ENCODE measurements around the gene DLST.

Gene DLST

GRCh38 chr14:74891870-74892269 is 10.2 kb downstream of the DLST start:
- TF ChIP-seq GLIS3 (CRISPR knock-in tag; IDR thresholded peaks at IDR 0.05) (no peak), ISL1 (CRISPR knock-in tag; IDR thresholded peaks at IDR 0.05) (no peak), OSR1 (CRISPR knock-in tag; IDR thresholded peaks at IDR 0.05) (no peak), TCF4 (CRISPR knock-in tag; IDR thresholded peaks at IDR 0.05; ENCODE audit: borderline replicate concordance) (no peak), RARB (CRISPR knock-in tag; IDR thresholded peaks at IDR 0.05) (no peak), ESRRG (CRISPR knock-in tag; IDR thresholded peaks at IDR 0.05) (no peak), ZC3H10 (CRISPR knock-in tag; IDR thresholded peaks at IDR 0.05) (no peak), POU6F1 (CRISPR knock-in tag; IDR thresholded peaks at IDR 0.05; ENCODE audit: borderline replicate concordance, low read depth) (no peak), TOX (CRISPR knock-in tag; IDR thresholded peaks at IDR 0.05; ENCODE audit: borderline replicate concordance) (no peak), PPARA (CRISPR knock-in tag; IDR thresholded peaks at IDR 0.05; ENCODE audit: borderline replicate concordance) (no peak), ZNF8 (CRISPR knock-in tag; IDR thresholded peaks at IDR 0.05) (no peak), SNAI2 (CRISPR knock-in tag; IDR thresholded peaks at IDR 0.05) (no peak), BACH2 (CRISPR knock-in tag; IDR thresholded peaks at IDR 0.05; ENCODE audit: borderline replicate concordance) (no peak), ZFP3 (CRISPR knock-in tag; IDR thresholded peaks at IDR 0.05) (no peak)
- TF ChIP-seq, protein P1, sequence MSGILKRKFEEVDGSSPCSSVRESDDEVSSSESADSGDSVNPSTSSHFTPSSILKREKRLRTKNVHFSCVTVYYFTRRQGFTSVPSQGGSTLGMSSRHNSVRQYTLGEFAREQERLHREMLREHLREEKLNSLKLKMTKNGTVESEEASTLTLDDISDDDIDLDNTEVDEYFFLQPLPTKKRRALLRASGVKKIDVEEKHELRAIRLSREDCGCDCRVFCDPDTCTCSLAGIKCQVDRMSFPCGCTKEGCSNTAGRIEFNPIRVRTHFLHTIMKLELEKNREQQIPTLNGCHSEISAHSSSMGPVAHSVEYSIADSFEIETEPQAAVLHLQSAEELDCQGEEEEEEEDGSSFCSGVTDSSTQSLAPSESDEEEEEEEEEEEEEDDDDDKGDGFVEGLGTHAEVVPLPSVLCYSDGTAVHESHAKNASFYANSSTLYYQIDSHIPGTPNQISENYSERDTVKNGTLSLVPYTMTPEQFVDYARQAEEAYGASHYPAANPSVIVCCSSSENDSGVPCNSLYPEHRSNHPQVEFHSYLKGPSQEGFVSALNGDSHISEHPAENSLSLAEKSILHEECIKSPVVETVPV (CRISPR knock-in tag; IDR thresholded peaks at IDR 0.05) = no peak
- TF ChIP-seq, protein P2, sequence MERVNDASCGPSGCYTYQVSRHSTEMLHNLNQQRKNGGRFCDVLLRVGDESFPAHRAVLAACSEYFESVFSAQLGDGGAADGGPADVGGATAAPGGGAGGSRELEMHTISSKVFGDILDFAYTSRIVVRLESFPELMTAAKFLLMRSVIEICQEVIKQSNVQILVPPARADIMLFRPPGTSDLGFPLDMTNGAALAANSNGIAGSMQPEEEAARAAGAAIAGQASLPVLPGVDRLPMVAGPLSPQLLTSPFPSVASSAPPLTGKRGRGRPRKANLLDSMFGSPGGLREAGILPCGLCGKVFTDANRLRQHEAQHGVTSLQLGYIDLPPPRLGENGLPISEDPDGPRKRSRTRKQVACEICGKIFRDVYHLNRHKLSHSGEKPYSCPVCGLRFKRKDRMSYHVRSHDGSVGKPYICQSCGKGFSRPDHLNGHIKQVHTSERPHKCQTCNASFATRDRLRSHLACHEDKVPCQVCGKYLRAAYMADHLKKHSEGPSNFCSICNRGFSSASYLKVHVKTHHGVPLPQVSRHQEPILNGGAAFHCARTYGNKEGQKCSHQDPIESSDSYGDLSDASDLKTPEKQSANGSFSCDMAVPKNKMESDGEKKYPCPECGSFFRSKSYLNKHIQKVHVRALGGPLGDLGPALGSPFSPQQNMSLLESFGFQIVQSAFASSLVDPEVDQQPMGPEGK (CRISPR knock-in tag; IDR thresholded peaks at IDR 0.05; ENCODE audit: borderline replicate concordance) = no peak
- TF ChIP-seq, protein P3, sequence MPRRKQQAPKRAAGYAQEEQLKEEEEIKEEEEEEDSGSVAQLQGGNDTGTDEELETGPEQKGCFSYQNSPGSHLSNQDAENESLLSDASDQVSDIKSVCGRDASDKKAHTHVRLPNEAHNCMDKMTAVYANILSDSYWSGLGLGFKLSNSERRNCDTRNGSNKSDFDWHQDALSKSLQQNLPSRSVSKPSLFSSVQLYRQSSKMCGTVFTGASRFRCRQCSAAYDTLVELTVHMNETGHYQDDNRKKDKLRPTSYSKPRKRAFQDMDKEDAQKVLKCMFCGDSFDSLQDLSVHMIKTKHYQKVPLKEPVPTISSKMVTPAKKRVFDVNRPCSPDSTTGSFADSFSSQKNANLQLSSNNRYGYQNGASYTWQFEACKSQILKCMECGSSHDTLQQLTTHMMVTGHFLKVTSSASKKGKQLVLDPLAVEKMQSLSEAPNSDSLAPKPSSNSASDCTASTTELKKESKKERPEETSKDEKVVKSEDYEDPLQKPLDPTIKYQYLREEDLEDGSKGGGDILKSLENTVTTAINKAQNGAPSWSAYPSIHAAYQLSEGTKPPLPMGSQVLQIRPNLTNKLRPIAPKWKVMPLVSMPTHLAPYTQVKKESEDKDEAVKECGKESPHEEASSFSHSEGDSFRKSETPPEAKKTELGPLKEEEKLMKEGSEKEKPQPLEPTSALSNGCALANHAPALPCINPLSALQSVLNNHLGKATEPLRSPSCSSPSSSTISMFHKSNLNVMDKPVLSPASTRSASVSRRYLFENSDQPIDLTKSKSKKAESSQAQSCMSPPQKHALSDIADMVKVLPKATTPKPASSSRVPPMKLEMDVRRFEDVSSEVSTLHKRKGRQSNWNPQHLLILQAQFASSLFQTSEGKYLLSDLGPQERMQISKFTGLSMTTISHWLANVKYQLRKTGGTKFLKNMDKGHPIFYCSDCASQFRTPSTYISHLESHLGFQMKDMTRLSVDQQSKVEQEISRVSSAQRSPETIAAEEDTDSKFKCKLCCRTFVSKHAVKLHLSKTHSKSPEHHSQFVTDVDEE (CRISPR knock-in tag; IDR thresholded peaks at IDR 0.05) = no peak
- ATAC-seq = no peak

- ATAC-seq = no peak
Measured at GRCh38 chr14:74892745-74893144, 11.0 kb downstream of the DLST start.

More at GRCh38 chr14:74892745-74893144, 11.0 kb downstream of the DLST start:
- TF ChIP-seq TOX (CRISPR knock-in tag; IDR thresholded peaks at IDR 0.05; ENCODE audit: borderline replicate concordance) (no peak), RARB (CRISPR knock-in tag; IDR thresholded peaks at IDR 0.05) (no peak), CSDC2 (CRISPR knock-in tag; IDR thresholded peaks at IDR 0.05) (no peak), GLIS3 (CRISPR knock-in tag; IDR thresholded peaks at IDR 0.05) (no peak), OSR1 (CRISPR knock-in tag; IDR thresholded peaks at IDR 0.05) (no peak), ARNTL (CRISPR knock-in tag; IDR thresholded peaks at IDR 0.05; ENCODE audit: borderline replicate concordance, low read depth) (no peak), ZNF8 (CRISPR knock-in tag; IDR thresholded peaks at IDR 0.05) (no peak), ZC3H10 (CRISPR knock-in tag; IDR thresholded peaks at IDR 0.05) (no peak), SNAI2 (CRISPR knock-in tag; IDR thresholded peaks at IDR 0.05) (no peak), TCF4 (CRISPR knock-in tag; IDR thresholded peaks at IDR 0.05; ENCODE audit: borderline replicate concordance) (no peak), POU6F1 (CRISPR knock-in tag; IDR thresholded peaks at IDR 0.05; ENCODE audit: borderline replicate concordance, low read depth) (no peak), ZNF565 (CRISPR knock-in tag; conservative IDR thresholded peaks at IDR 0.05; ENCODE audit: low read depth) (no peak), ESRRG (CRISPR knock-in tag; IDR thresholded peaks at IDR 0.05) (no peak), ZNF70 (CRISPR knock-in tag; IDR thresholded peaks at IDR 0.05) (no peak), BACH2 (CRISPR knock-in tag; IDR thresholded peaks at IDR 0.05; ENCODE audit: borderline replicate concordance) (no peak)
- TF ChIP-seq, protein P2 (CRISPR knock-in tag; IDR thresholded peaks at IDR 0.05; ENCODE audit: borderline replicate concordance) = no peak
- TF ChIP-seq, protein P1 (CRISPR knock-in tag; IDR thresholded peaks at IDR 0.05) = no peak

Data from SK-N-SH treated with all-trans-retinoic acid at 6 μM for 48 hours (cell line).